HepG2 (cell line): Measurements from ENCODE around the gene GPBAR1. TPM values are rescaled to one million over a fixed set of nuclear protein-coding genes. Genes with fewer than 3 reads are reported as not detected.

Source experiments
- CC2D1A ChIP-seq: sonication (generic); formaldehyde crosslinking; IDR thresholded peaks from 2 replicates; pipeline ENCODE4 v1.8.1; 2023; ENCODE audit warnings: mild to moderate bottlenecking, missing genetic modification reagents
- HDAC1 ChIP-seq: sonication (generic); formaldehyde crosslinking; IDR thresholded peaks from 2 replicates; pipeline ENCODE4 v1.5.1; 2020; ENCODE audit warnings: mild to moderate bottlenecking, missing genetic modification reagents
- HOXA9 ChIP-seq: sonication (generic); formaldehyde crosslinking; IDR thresholded peaks from 2 replicates; pipeline ENCODE4 v1.8.1; 2022; ENCODE audit warnings: missing genetic modification reagents, mild to moderate bottlenecking, moderate library complexity, borderline replicate concordance
- KDM5B ChIP-seq: sonication (generic); formaldehyde crosslinking; IDR thresholded peaks from 2 replicates; pipeline ENCODE4 v1.4.0; 2020; ENCODE audit warnings: missing genetic modification reagents, mild to moderate bottlenecking, borderline replicate concordance
- MEIS1 ChIP-seq: sonication (generic); formaldehyde crosslinking; IDR thresholded peaks from 2 replicates; pipeline ENCODE4 v1.9.0; 2021; ENCODE audit warnings: mild to moderate bottlenecking, missing genetic modification reagents, moderate library complexity, borderline replicate concordance
- NRL ChIP-seq: sonication (generic); formaldehyde crosslinking; IDR thresholded peaks from 2 replicates; pipeline ENCODE4 v1.5.0; 2020; ENCODE audit warnings: missing genetic modification reagents, mild to moderate bottlenecking, moderate library complexity, borderline replicate concordance
- SATB2 ChIP-seq: sonication (generic); formaldehyde crosslinking; IDR thresholded peaks from 2 replicates; pipeline ENCODE4 v1.5.0; 2020; ENCODE audit warnings: missing genetic modification reagents
- TBL1XR1 ChIP-seq: fragments of 150-350 bp; IDR thresholded peaks from 2 replicates; pipeline ENCODE4 v1.6.1; 2014; ENCODE audit warnings: borderline replicate concordance, low read length; ENCODE audit not compliant: partially characterized antibody
- TBX2 ChIP-seq: sonication (generic); formaldehyde crosslinking; IDR thresholded peaks from 2 replicates; pipeline ENCODE4 v1.5.0; 2020; ENCODE audit warnings: missing genetic modification reagents, mild to moderate bottlenecking, borderline replicate concordance
- TBX3 ChIP-seq: fragments of 450-650 bp; IDR thresholded peaks from 2 replicates; pipeline ENCODE4 v1.6.1; 2017; ENCODE audit warnings: antibody characterized with exemption, mild to moderate bottlenecking, inconsistent platforms, borderline replicate concordance
- ZNF136 ChIP-seq: sonication (generic); formaldehyde crosslinking; IDR thresholded peaks from 2 replicates; pipeline ENCODE4 v1.8.1; 2022; ENCODE audit warnings: low read depth, mild to moderate bottlenecking, moderate library complexity, missing genetic modification reagents
- ZNF205 ChIP-seq: IDR thresholded peaks from 2 replicates; pipeline ENCODE4 v1.6.1; 2018; ENCODE audit warnings: missing biosample characterization, missing genetic modification reagents
- ZNF263 ChIP-seq: sonication (generic); formaldehyde crosslinking; IDR thresholded peaks from 2 replicates; pipeline ENCODE4 v1.4.0; 2020; ENCODE audit warnings: missing genetic modification reagents
- ZNF274 ChIP-seq: sonication (generic); formaldehyde crosslinking; IDR thresholded peaks from 2 replicates; pipeline ENCODE4 v1.5.1; 2020; ENCODE audit warnings: mild to moderate bottlenecking, missing genetic modification reagents
- ZNF674 ChIP-seq: sonication (generic); formaldehyde crosslinking; IDR thresholded peaks from 2 replicates; pipeline ENCODE4 v1.5.0; 2020; ENCODE audit warnings: low read depth, mild to moderate bottlenecking, missing genetic modification reagents
- ZNF737 ChIP-seq: sonication (generic); formaldehyde crosslinking; IDR thresholded peaks from 2 replicates; pipeline ENCODE4 v1.5.0; 2020; ENCODE audit warnings: missing genetic modification reagents, mild to moderate bottlenecking, borderline replicate concordance
- ZSCAN29 ChIP-seq: sonication (generic); formaldehyde crosslinking; conservative IDR thresholded peaks from 2 replicates; pipeline ENCODE4 v1.4.0; 2020; ENCODE audit warnings: mild to moderate bottlenecking, missing genetic modification reagents
- polyA plus RNA-seq, 8 experiments: library from polyadenylated mRNA; depleted of rRNA in 3 of 8; stranded (reverse) in 7 of 8; unstranded in 1 of 8; fragments of >200 nt; fragmentation: Illumina TruSeq in 4 of 8; extraction: Trizol in 4 of 8; gene quantifications; 2 replicates each; pipeline versions ENCODE4 v1.2.1 to v1.2.3, GENCODE V29; 2011 to 2016; ENCODE audit warnings: low read depth in 4 of 8, missing spikeins in 1 of 8, mixed read lengths in 1 of 8; ENCODE audit not compliant: insufficient read depth in 1 of 8
- total RNA-seq, 5 experiments: library from RNA; depleted of rRNA; stranded (reverse); fragments of >200 nt; fragmentation: Illumina TruSeq; extraction: Trizol; gene quantifications; 2 replicates each; pipeline ENCODE4 v1.2.3, GENCODE V29; 2016; ENCODE audit warnings: low read depth in 1 of 5
- TF ChIP-seq, protein P1 (sequence below): sonication (generic); formaldehyde crosslinking; IDR thresholded peaks from 2 replicates; pipeline ENCODE4 v1.4.0; 2020; ENCODE audit warnings: missing genetic modification reagents
- TF ChIP-seq, protein P2 (sequence below): IDR thresholded peaks from 2 replicates; pipeline ENCODE4 v1.6.1; 2016; ENCODE audit warnings: control low read depth
- TF ChIP-seq, protein P3 (sequence below): sonication (generic); formaldehyde crosslinking; IDR thresholded peaks from 2 replicates; pipeline ENCODE4 v1.9.0; 2021; ENCODE audit warnings: missing genetic modification reagents, mild to moderate bottlenecking, borderline replicate concordance
- TF ChIP-seq, protein P4 (sequence below): sonication (generic); formaldehyde crosslinking; IDR thresholded peaks from 2 replicates; pipeline ENCODE4 v1.4.0; 2020; ENCODE audit warnings: missing genetic modification reagents

The GPBAR1 gene
- total and polyA plus RNA-seq, 2 of the 13 experiments (the other 11 are each of a cell fraction or from before 2014, with no cell fraction given), result 0.05 to 0.09 TPM

DNA sequence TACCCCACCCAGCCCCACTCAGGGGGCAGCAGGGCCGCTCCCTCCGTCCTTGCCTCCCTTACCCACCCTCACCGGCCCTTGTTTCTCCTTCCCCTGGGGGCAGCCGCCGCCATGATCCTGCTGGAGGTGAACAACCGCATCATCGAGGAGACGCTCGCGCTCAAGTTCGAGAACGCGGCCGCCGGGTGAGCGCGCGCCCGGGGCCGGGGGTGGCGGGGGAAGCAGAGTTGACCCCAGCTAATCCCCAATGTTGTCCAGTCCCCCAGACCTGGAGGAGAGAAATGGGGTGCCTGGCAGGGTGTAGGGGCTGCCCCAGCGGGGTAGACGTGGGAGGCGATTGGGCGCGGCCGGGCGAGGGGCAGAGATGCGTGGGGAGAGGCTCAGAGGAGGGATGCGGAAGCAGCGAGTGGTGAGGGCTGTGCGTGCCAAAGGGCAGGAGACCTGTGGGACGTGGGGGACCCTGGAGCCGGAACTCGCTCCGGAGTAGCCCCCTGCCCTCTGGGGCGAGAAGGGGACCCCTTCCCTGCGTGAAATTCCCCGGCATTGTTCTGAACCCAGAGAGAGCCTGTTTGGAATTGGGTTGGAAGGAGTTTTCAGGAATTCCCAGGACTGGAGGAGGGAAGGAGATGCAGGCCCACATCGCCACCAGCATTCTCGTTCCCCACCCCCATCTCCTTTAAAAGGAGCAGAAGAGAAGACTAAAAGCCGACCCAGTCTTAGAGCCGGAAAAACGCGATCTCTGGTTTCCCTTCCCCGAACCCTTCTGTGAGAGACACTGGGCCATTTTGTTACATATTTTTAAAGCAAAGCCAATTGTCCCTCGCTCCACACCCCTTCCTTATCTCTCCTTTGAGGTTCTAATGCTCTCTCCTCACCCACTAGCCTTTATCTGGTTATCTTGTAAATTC, 43.2 kb upstream of the GPBAR1 start (continued):
- TF ChIP-seq, protein P1, sequence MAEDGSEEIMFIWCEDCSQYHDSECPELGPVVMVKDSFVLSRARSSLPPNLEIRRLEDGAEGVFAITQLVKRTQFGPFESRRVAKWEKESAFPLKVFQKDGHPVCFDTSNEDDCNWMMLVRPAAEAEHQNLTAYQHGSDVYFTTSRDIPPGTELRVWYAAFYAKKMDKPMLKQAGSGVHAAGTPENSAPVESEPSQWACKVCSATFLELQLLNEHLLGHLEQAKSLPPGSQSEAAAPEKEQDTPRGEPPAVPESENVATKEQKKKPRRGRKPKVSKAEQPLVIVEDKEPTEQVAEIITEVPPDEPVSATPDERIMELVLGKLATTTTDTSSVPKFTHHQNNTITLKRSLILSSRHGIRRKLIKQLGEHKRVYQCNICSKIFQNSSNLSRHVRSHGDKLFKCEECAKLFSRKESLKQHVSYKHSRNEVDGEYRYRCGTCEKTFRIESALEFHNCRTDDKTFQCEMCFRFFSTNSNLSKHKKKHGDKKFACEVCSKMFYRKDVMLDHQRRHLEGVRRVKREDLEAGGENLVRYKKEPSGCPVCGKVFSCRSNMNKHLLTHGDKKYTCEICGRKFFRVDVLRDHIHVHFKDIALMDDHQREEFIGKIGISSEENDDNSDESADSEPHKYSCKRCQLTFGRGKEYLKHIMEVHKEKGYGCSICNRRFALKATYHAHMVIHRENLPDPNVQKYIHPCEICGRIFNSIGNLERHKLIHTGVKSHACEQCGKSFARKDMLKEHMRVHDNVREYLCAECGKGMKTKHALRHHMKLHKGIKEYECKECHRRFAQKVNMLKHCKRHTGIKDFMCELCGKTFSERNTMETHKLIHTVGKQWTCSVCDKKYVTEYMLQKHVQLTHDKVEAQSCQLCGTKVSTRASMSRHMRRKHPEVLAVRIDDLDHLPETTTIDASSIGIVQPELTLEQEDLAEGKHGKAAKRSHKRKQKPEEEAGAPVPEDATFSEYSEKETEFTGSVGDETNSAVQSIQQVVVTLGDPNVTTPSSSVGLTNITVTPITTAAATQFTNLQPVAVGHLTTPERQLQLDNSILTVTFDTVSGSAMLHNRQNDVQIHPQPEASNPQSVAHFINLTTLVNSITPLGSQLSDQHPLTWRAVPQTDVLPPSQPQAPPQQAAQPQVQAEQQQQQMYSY (CRISPR knock-in tag), result no peak
- no peak for TF ChIP-seq CC2D1A
- no peak for TF ChIP-seq MEIS1
- no peak for TF ChIP-seq ZNF136 (CRISPR knock-in tag)
- TF ChIP-seq TBX2 (CRISPR knock-in tag), result no peak; the same call in 1 of the 2 replicates
- no peak for TF ChIP-seq TBX3
- 0 out of 2 replicates have a peak, but pooled peaks have one; percentile 43 for TF ChIP-seq NRL (CRISPR knock-in tag)
- no peak for TF ChIP-seq TBL1XR1
- no peak for TF ChIP-seq SATB2 (CRISPR knock-in tag)
- TF ChIP-seq, protein P2, sequence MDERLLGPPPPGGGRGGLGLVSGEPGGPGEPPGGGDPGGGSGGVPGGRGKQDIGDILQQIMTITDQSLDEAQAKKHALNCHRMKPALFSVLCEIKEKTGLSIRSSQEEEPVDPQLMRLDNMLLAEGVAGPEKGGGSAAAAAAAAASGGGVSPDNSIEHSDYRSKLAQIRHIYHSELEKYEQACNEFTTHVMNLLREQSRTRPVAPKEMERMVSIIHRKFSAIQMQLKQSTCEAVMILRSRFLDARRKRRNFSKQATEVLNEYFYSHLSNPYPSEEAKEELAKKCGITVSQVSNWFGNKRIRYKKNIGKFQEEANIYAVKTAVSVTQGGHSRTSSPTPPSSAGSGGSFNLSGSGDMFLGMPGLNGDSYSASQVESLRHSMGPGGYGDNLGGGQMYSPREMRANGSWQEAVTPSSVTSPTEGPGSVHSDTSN (CRISPR knock-in tag), result no peak
- no peak for TF ChIP-seq HOXA9 (CRISPR knock-in tag)
- TF ChIP-seq, protein P3, sequence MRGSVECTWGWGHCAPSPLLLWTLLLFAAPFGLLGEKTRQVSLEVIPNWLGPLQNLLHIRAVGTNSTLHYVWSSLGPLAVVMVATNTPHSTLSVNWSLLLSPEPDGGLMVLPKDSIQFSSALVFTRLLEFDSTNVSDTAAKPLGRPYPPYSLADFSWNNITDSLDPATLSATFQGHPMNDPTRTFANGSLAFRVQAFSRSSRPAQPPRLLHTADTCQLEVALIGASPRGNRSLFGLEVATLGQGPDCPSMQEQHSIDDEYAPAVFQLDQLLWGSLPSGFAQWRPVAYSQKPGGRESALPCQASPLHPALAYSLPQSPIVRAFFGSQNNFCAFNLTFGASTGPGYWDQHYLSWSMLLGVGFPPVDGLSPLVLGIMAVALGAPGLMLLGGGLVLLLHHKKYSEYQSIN (CRISPR knock-in tag), result no peak
- no peak for TF ChIP-seq ZSCAN29
- TF ChIP-seq ZNF274 (CRISPR knock-in tag), result peak; percentile 49
- TF ChIP-seq HDAC1 (CRISPR knock-in tag), result peak; percentile 12; the same call in 1 of the 2 replicates
- TF ChIP-seq, protein P4, sequence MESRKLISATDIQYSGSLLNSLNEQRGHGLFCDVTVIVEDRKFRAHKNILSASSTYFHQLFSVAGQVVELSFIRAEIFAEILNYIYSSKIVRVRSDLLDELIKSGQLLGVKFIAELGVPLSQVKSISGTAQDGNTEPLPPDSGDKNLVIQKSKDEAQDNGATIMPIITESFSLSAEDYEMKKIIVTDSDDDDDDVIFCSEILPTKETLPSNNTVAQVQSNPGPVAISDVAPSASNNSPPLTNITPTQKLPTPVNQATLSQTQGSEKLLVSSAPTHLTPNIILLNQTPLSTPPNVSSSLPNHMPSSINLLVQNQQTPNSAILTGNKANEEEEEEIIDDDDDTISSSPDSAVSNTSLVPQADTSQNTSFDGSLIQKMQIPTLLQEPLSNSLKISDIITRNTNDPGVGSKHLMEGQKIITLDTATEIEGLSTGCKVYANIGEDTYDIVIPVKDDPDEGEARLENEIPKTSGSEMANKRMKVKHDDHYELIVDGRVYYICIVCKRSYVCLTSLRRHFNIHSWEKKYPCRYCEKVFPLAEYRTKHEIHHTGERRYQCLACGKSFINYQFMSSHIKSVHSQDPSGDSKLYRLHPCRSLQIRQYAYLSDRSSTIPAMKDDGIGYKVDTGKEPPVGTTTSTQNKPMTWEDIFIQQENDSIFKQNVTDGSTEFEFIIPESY (CRISPR knock-in tag), result no peak
- TF ChIP-seq KDM5B (CRISPR knock-in tag), result no peak
- no peak for TF ChIP-seq ZNF737 (CRISPR knock-in tag)
- no peak for TF ChIP-seq ZNF263 (CRISPR knock-in tag)
- no peak for TF ChIP-seq ZNF205
- TF ChIP-seq ZNF674 (CRISPR knock-in tag), result no peak
